Trophoblast cell (in vitro differentiated cells and primary cell): ENCODE measurements around the gene DEK. TPM values are rescaled to one million over a fixed set of nuclear protein-coding genes. Genes with fewer than 3 reads are reported as not detected.
"Not testable (repeated sequence)": the region's sequence is repeated elsewhere in the genome, so short reads cannot be mapped to it uniquely, and the experiment has no call there.

Experiments used
- DNase-seq, 2 donors: peaks; one replicate each; pipeline ENCODE4 v3.0.0-alpha.2; 2016
- H2AFZ ChIP-seq: 2 replicates; pipeline ENCODE4 v1.6.1; 2013; ENCODE audit warnings: low read length, moderate library complexity, mild to moderate bottlenecking; ENCODE audit not compliant: insufficient read depth, poor library complexity
- H2AK5ac ChIP-seq: 2 replicates; pipeline ENCODE4 v1.6.1; 2013; ENCODE audit warnings: mild to moderate bottlenecking, low read length
- H2BK120ac ChIP-seq: 2 replicates; pipeline ENCODE4 v1.6.1; 2013; ENCODE audit warnings: low read length, mild to moderate bottlenecking, moderate library complexity; ENCODE audit not compliant: insufficient read depth, poor library complexity
- H2BK12ac ChIP-seq: 2 replicates; pipeline ENCODE4 v1.6.1; 2013; ENCODE audit warnings: mild to moderate bottlenecking, low read length, moderate library complexity
- H2BK5ac ChIP-seq: 2 replicates; pipeline ENCODE4 v1.6.1; 2013; ENCODE audit warnings: low read length, low read depth, moderate library complexity, mild to moderate bottlenecking; ENCODE audit not compliant: poor library complexity
- H3K14ac ChIP-seq: 2 replicates; pipeline ENCODE4 v1.6.1; 2013; ENCODE audit warnings: mild to moderate bottlenecking, low read length
- H3K18ac ChIP-seq: 2 replicates; pipeline ENCODE4 v1.6.1; 2013; ENCODE audit warnings: mild to moderate bottlenecking, low read length
- H3K23ac ChIP-seq: 2 replicates; pipeline ENCODE4 v1.6.1; 2013; ENCODE audit warnings: low read length
- H3K27ac ChIP-seq: 2 replicates; pipeline ENCODE4 v1.5.1; 2013; ENCODE audit warnings: low read depth, mild to moderate bottlenecking, inconsistent platforms, low read length, moderate library complexity
- H3K27me3 ChIP-seq: 2 replicates; pipeline ENCODE4 v1.6.1; 2013; ENCODE audit warnings: inconsistent platforms, mild to moderate bottlenecking, low read length, moderate library complexity; ENCODE audit not compliant: insufficient read depth
- H3K36me3 ChIP-seq, 2 experiments: 1 replicate in 1 of 2; 2 replicates in 1 of 2; pipeline ENCODE4 v1.6.1; 2013; ENCODE audit warnings: low read length in 2 of 2, mild to moderate bottlenecking in 2 of 2, moderate library complexity in 1 of 2; ENCODE audit not compliant: insufficient read depth in 2 of 2, control insufficient read depth in 1 of 2
- H3K4ac ChIP-seq: 2 replicates; pipeline ENCODE4 v1.6.1; 2013; ENCODE audit warnings: low read depth, mild to moderate bottlenecking, low read length, moderate library complexity
- H3K4me1 ChIP-seq, 2 experiments: 1 replicate in 1 of 2; 2 replicates in 1 of 2; pipeline ENCODE4 v1.6.1; 2013; ENCODE audit warnings: low read length in 2 of 2, mild to moderate bottlenecking in 2 of 2, moderate library complexity in 1 of 2; ENCODE audit not compliant: insufficient read depth in 2 of 2, control insufficient read depth in 1 of 2
- H3K4me2 ChIP-seq: 2 replicates; pipeline ENCODE4 v1.6.1; 2013; ENCODE audit warnings: inconsistent platforms, mild to moderate bottlenecking, low read length, moderate library complexity
- H3K4me3 ChIP-seq: 2 replicates; pipeline ENCODE4 v1.5.1; 2013; ENCODE audit warnings: mild to moderate bottlenecking, low read depth, low read length, inconsistent platforms
- H3K79me1 ChIP-seq: one replicate; pipeline ENCODE4 v1.6.1; 2013; ENCODE audit warnings: low read length
- H3K79me2 ChIP-seq: 2 replicates; pipeline ENCODE4 v1.6.1; 2013; ENCODE audit warnings: low read length, mild to moderate bottlenecking; ENCODE audit not compliant: control insufficient read depth, insufficient read depth, poor library complexity
- H3K9ac ChIP-seq: 2 replicates; pipeline ENCODE4 v1.6.1; 2013; ENCODE audit warnings: mild to moderate bottlenecking, low read length
- H3K9me3 ChIP-seq: 2 replicates; pipeline ENCODE4 v1.6.1; 2013; ENCODE audit warnings: low read depth, mild to moderate bottlenecking, control low read depth, inconsistent platforms, low read length; ENCODE audit not compliant: insufficient read depth
- H4K12ac ChIP-seq: 2 replicates; pipeline ENCODE4 v1.6.1; 2013; ENCODE audit warnings: low read depth, mild to moderate bottlenecking, low read length, moderate library complexity
- H4K8ac ChIP-seq: 2 replicates; pipeline ENCODE4 v1.6.1; 2013; ENCODE audit warnings: low read depth, mild to moderate bottlenecking, low read length, moderate library complexity
- H4K91ac ChIP-seq: one replicate; pipeline ENCODE4 v1.6.1; 2013; ENCODE audit warnings: low read depth, mild to moderate bottlenecking, low read length, moderate library complexity
- WGBS: extraction: QIAGEN DNeasy Blood & Tissue Kit; methylation state at CpG from one replicate; pipeline ENCODE4 v1.1.7; 2013; ENCODE audit warnings: missing lambda C conversion rate; ENCODE audit not compliant: insufficient read length, insufficient coverage; ENCODE audit errors: extremely low coverage; 5-methylcytosine and 5-hydroxymethylcytosine counted together
- polyA plus RNA-seq: library from polyadenylated mRNA; stranded (reverse); fragments of 200-250 nt; gene quantifications from 2 replicates; pipeline ENCODE4 v1.2.3, GENCODE V29; 2013

DEK gene
- 71.5 and 79.3 TPM in 2 replicates for polyA plus RNA-seq

- Histone ChIP-seq H3K79me2 (peaks cover 27% of the 10 kb centered on the region), H2BK5ac (peak within 1 kb of the TSS; percentile 91), H3K4me2 (peak within 1 kb of the TSS; percentile 93), H3K36me3 (peaks cover 2 to 3% of the 10 kb centered on the region in 2 experiments), H3K9me3 (peaks cover 2% of the 10 kb centered on the region), H3K9ac (peak within 1 kb of the TSS; percentile 99), H3K4me3 (peak within 1 kb of the TSS; percentile 98), H3K79me1 (peaks cover 13% of the 10 kb centered on the region), H3K4ac (peak within 1 kb of the TSS; percentile 97), H3K14ac (peak within 1 kb of the TSS; percentile 95), H2BK12ac (no peak within 1 kb of the TSS), H3K23ac (no peak within 1 kb of the TSS), H2AFZ (peak within 1 kb of the TSS; percentile 88), H3K27ac (peak within 1 kb of the TSS; percentile 94), H4K12ac (peak within 1 kb of the TSS; percentile 82), H2AK5ac (peak within 1 kb of the TSS; percentile 77), H2BK120ac (peak within 1 kb of the TSS; percentile 92), H4K8ac (peak within 1 kb of the TSS; percentile 92), H3K27me3 (no peaks in the 10 kb centered on the region), H4K91ac (peak within 1 kb of the TSS; percentile 96), H3K18ac (peak within 1 kb of the TSS; percentile 87), H3K4me1 (peaks cover 3 to 7% of the 10 kb centered on the region in 2 experiments)
- no CpG with 5 or more reads among the region's 113 CpGs for WGBS
- peak; percentile 63 to 83 for DNase-seq
These were observed at the start of gene DEK for GRCh38 chr6:18264219-18264922. TSS of gene DEK (minus strand) at chr6:18264530. CDS start at chr6:18263987, 543 bp downstream.

DNA sequence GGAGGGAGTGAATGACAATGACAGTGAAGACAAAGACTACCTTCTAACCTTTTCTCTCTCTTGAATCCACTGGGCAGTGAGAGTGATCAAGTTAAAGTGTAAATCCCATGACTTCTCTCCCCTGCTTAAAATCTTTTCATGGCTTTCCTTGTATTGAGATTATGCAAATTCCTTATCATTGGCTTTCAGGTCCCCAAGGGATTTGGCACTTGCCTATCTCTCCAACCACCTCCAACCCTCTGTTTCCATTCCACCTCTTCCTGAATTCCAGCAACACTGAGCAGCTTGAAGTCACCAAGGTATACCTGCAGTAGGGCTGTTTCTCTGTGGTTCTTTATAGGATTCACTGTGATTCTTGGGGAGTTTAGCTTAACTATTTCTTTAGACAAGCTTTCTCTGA lies 48.0 kb upstream of the DEK start:
- Histone ChIP-seq H2AFZ (no peak overlapping the region), H4K91ac (no peak overlapping the region), H3K4me3 (no peak overlapping the region), H3K27me3 (no peaks in the 10 kb centered on the region), H2BK5ac (no peak overlapping the region), H3K9me3 (peaks cover 2% of the 10 kb centered on the region), H3K36me3 (no peaks in the 10 kb centered on the region), H3K79me2 (no peaks in the 10 kb centered on the region), H3K9ac (no peak overlapping the region), H3K4me1 (no peaks in the 10 kb centered on the region), H2BK120ac (no peak overlapping the region), H2AK5ac (no peak overlapping the region), H3K4me2 (no peak overlapping the region), H3K4ac (no peak overlapping the region), H4K8ac (no peak overlapping the region), H3K23ac (no peak overlapping the region), H3K14ac (no peak overlapping the region), H3K79me1 (no peaks in the 10 kb centered on the region), H2BK12ac (no peak overlapping the region), H3K27ac (no peak overlapping the region), H3K18ac (no peak overlapping the region), H4K12ac (no peak overlapping the region)
- no peak for DNase-seq

DNA sequence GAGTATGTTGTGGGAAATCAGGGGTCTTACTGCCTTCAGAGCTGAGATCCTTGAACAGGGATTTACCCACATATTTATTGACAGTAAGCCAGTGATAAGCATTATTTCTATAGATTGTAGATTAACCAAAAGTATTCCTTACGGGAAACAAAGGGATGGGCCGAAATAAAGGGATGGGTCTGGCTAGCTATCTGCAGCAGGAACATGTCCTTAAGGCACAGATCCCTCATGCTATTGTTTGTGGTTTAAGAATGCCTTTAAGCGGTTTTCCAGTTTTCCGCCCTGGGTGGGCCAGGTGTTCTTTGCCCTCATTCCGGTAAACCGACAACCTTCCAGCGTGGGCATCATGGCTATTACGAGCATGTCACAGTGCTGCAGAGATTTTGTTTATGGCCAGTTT lies 45.7 kb upstream of the DEK start:
- not testable (repeated sequence) for H2BK5ac ChIP-seq, H3K23ac ChIP-seq, H3K4me1 ChIP-seq, H4K12ac ChIP-seq, H3K36me3 ChIP-seq, DNase-seq, H3K27me3 ChIP-seq, H3K9me3 ChIP-seq, H4K91ac ChIP-seq, H3K4me3 ChIP-seq, H3K27ac ChIP-seq, H3K14ac ChIP-seq, H2AFZ ChIP-seq, H3K4ac ChIP-seq, H2BK120ac ChIP-seq, H4K8ac ChIP-seq, H3K79me2 ChIP-seq, H3K18ac ChIP-seq, H3K4me2 ChIP-seq, H2BK12ac ChIP-seq, H3K9ac ChIP-seq, H3K79me1 ChIP-seq, H2AK5ac ChIP-seq
- no CpG with 5 or more reads among the region's 8 CpGs for WGBS

- no CpG with 5 or more reads among the region's 5 CpGs for WGBS
- no peak overlapping the region for H2BK12ac ChIP-seq
- H3K4ac ChIP-seq, result no peak overlapping the region
- no peak overlapping the region for H2AFZ ChIP-seq
- no peak overlapping the region for H3K27ac ChIP-seq
- H4K12ac ChIP-seq, result no peak overlapping the region
- H3K4me1 ChIP-seq, result peaks cover 0 to 2% of the 10 kb centered on the region in 2 experiments
- peaks cover 2% of the 10 kb centered on the region for H3K9me3 ChIP-seq
- no peaks in the 10 kb centered on the region for H3K79me1 ChIP-seq
- H3K27me3 ChIP-seq, result no peaks in the 10 kb centered on the region
- H2BK5ac ChIP-seq, result no peak overlapping the region
- DNase-seq, result peak; percentile 95 to 99
- H3K23ac ChIP-seq, result no peak overlapping the region
- H3K36me3 ChIP-seq, result no peaks in the 10 kb centered on the region
- no peak overlapping the region for H3K14ac ChIP-seq
- H4K8ac ChIP-seq, result no peak overlapping the region
- no peak overlapping the region for H3K4me3 ChIP-seq
- H3K4me2 ChIP-seq, result no peak overlapping the region
- H3K9ac ChIP-seq, result no peak overlapping the region
- no peak overlapping the region for H2BK120ac ChIP-seq
- H3K79me2 ChIP-seq, result no peaks in the 10 kb centered on the region
- no peak overlapping the region for H2AK5ac ChIP-seq
- H3K18ac ChIP-seq, result no peak overlapping the region
- no peak overlapping the region for H4K91ac ChIP-seq
These were observed 44.7 kb upstream of the DEK start for GRCh38 chr6:18309046-18309445.
